HG02885 (cell line): Measurements from ENCODE around the gene NEDD4L.

Source experiments
- ATAC-seq: cut with Tn5 transposase; IDR thresholded peaks from one replicate; pipeline ENCODE4 v1.9.1; 2021; ENCODE audit warnings: mild to moderate bottlenecking; ENCODE audit not compliant: unreplicated experiment, poor library complexity

Gene NEDD4L

DNA sequence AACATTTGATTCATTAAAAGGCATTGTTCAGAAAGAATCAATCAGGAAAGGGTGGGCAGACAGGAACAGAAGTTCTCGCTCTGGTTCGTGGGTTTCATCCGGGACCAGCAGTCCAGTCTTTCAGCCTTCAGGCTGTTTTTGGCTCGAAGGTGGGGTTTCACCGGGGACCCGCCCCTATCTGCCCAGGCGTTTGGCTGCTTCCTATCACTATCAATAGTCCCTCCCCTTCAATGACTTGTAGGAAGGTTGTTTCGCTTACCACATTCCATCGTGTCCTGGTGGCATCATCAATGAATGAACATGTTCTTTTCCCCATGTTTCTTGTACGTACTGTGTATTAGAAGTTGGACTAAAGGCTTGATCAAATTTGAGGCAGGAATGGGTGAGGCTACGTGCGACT, 130.3 kb downstream of the NEDD4L start:
- ATAC-seq = no peak

DNA sequence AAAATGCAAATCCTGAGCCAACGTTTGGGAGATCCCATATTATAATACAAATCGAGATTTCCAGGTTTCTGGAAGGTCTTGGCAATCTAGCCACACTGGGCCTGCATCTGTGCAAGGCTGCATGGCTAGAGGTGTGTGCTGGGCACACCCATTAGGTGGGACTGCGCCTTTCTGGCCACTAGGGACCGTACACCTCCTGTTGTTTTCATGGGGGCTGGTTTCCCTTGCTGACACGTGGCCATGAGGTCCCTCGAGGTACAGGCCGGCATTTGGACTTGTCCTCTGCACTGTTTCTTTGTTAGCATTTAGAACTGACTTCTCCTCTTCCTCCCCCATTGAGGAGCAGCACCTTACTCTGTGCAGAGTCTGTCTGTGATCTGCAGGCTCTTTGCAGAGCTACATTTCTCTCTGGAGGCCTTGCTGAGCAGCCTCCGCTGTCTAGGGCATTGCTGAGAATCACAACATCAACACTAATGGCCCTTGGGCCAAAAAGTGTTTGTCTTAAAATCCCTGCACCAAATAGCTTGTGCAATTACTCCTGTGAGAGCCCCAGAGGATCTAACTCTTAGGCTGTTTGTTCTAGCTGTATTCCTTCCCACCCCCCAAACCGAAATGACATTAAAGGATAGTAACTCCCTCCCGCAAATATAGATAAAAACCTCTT, 131.2 kb downstream of the NEDD4L start:
- ATAC-seq = no peak

DNA sequence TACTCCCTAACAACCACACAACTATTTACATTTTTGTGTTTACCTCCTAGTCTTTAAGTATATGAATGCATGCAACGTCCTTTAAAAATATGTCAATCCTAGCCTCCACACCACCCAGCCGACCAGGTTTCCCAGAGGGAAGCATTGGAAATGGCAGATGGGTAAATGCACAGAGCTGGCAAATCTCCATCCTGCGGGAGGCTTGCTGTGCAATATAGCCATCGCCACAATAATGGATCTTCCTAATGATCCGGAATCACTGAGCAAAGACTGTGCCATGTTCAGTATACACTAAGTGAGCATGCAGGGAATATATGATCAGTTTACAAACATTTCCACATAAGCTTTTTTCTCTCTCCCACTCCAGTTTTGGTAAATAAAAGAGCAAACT, 131.8 kb downstream of the NEDD4L start:
- ATAC-seq = no peak

DNA sequence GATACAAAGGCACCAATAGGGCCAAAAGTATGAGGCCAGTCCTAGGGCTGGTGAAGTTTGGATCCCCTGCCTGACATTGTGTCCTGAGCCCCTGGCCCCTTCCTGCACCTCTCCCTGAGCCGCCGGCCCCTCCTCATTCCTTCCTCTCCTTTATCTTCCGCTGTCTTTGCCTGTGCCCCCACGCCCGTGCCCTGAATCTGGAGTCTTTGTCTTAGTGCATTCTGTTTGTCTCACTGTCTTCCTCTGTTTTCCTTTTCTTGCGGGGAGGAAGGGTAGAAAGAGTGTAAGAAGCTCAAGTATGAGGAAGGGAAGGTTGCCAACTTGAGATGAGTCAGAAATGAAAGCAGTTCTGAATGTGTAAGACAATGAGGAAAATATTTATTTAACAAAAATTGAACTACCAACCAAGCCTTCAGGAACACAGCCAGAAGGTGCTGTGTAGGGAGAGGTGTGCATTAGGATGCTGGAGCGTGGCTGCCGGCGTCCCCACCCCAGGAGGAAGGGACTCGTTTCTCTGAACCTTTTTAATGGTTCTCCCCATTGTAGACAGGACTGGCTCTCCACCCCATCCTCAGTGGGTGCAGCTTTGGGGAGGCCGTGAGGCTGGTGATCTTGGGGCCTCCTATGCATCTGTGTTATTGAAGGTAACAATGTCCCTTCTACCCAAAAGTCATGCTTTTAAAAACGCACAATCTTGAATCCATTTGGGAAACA, 133.1 kb downstream of the NEDD4L start:
- ATAC-seq = no peak

DNA sequence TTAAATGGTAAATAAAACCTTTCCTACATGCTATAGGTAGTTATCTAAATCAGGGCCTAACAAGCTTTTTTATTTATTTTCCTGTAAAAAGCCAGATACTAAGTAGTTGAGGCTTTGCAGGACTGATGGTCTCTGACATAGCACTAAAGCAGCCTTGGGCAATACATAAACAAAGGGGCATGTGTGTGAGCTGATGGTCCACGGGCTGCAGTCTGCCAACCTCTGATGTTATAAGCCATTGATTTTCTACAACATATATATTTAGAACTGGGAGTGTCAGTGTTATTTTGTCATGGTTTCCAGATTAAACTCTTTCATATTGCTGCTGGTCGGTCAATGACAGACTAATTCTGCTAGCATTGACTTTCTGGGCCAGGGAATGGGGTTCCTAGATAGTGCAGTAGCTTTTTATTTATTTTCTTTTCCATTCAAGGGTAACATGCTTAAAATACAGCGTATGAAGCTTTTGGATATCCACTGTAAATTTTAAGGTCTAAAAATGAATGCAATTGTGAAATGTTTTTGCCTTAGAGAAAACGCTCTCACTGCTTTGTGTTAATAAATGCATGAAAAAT, 134.0 kb downstream of the NEDD4L start:
- ATAC-seq = no peak

DNA sequence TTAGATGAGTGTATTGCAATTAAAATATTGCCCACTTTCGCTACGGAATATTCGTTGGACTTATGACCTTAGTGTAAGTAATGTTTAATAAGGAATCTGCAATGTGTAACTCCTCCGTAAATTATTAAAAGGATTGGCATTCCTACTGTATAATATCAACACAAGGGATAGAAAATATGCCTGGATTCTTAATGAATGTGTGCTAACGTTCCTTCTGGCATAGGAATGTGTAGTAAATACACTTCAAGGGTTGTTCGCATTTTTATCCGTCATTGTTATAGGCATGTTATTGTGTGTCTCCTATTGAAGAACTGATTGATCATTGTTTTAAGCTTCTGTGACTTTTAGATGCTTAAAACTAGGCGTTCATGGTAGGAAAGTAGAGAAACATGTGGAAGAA, 134.5 kb downstream of the NEDD4L start:
- ATAC-seq = no peak

DNA sequence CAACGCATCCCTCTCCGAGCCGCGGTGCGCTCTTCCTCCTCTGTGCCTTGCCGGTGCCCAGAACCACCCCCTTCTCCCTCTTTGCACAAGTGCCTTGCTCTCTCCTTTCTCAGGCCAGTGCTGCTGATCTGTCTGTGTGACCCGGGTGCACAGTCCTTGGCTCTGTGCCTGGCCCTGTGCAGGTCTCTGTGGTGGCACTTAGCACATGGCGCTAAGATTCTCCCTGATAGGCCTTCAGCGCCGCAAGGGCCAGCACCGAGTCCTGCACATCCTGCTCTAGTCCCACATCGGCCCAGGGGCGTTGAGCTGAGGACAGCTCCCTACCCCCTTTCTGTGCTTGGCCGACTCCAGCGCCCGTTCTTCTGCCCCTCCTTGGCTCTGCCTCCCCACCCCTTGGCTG, 136.1 kb downstream of the NEDD4L start:
- no peak for ATAC-seq

DNA sequence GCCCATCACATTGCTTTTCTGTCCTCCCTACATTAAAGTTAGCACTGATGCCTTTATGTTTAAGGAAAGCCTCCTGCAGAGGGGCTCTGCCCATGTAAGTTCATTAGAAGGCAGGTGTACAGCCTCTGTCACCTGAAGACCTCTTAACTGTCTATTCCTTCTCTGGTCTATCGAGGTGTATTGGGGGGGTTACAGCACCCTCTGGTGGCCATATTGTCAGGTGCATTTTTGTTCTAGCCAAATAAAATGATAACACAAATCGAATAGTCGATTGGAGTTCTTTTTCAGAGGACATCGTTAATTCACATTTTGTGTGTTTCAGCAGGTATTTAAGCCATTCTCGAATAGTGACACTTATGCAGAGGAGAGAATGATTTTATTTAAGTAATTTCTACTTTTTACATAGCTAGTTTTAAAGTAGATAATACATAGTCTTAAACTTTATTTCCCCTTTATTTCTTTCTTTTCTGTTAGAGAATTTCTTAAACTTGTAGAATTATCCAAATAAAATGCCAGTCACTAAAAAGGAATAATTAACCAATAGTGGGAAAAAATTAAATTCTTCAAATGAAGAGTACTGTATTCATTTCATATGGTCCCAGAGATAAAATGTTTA, 136.8 kb downstream of the NEDD4L start:
- ATAC-seq = peak; percentile 54

DNA sequence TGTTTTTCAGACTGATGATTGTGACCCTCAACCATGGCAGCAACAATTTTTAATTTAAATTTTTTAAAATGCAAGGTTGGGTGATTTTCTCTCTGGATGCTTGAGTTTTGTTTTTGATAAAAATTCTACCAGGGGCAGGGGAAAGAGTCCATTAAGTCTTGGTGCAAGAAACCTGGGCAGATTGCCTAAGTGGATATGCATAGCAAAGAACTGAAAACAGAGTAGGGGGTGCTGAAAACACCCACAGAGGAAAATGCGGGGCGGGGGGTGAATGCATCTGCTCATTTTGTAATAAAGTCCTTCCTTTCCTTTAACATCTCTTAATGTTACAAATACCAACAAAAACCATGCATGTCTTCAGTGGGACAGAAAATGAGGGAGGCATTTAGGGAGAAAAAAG, 138.0 kb downstream of the NEDD4L start:
- no peak for ATAC-seq

DNA sequence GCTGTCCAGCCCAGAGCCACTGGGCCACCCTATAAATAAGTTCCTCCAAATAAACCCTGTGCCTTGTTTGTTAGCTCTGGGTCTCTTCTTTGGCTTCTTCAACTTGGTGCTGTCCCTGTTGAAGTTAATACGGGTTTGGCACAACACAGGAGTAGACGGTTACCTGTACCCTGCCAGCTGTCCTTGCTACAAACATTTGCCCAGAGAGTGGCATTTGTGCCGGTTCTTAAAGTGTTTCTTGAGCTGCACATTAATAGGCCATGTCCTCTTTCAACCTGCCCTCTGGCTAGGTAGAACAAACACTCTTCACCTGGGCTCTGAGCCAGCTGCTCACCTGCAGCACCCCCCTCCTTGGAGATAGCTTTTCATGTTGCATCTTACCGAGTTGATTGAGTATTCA, 139.2 kb downstream of the NEDD4L start:
- no peak for ATAC-seq

DNA sequence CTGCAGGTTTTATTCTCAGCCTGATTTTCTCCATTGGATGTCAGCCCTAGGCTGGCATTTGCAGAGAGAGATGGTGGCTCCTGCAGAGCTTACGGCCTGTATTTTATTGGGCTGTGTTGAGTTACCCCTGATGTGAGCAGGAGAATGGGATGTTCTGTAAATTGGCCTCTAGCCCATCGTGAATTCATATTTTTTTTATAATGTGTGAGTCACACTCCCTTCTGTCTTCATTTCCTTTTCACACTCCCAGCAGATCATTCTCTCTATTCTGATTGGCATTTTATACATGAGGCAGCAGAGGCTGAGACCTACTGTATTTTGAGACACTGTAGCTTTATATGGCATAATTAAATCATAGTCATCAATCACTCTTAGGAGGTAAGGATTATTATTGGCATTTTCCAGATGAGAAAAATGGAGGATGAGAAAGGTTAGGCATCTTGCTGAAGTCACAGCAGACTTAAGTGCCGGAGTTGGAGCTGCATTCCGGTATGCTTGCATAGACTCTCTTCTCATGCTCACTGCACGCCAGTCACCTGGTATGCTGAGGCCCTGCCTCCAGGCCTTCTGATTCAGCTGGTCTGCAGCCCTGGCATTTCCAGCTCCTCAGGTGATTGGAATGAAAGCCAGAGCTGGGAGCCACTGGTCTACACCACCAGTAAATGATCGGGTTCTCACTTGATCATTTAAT, 142.4 kb downstream of the NEDD4L start:
- no peak for ATAC-seq

DNA sequence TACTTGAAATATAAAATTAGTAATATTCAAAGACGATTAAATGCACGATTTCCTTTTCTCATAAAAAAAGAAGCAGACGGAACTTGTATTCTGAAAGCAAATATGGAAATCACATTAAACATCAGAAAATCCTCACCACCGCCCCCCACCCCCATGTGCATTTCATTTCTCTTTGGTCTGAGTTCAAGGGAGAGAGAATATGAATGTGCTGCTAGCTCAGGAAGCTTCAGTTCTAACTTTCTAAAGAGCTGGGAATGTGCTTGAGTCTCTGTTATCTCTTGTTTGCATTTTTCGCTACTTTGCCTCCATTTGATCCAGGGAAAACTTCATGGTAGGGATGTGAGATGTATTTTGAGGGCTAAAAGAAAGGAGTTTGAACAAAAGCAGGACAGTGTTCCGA, 143.6 kb downstream of the NEDD4L start:
- no peak for ATAC-seq

DNA sequence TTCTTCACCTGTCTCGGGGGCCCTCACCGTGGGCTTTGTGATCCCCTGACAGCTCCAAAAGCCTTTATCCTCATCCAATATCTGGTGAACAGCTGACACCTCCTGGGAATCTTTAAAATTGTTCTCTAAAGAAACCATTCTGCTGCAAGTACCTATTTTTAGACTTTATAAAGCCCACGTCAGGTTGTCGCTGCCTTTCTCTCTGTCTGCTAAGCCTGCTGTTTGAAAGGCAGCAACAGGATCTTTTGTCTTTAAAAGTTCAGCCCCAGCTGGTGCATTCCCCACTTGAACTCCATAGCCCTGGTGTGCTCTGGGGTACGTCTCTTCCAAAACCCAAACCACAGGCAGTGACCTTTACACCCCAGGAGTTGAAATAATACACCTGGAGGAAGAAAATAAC, 145.0 kb downstream of the NEDD4L start:
- ATAC-seq = no peak

DNA sequence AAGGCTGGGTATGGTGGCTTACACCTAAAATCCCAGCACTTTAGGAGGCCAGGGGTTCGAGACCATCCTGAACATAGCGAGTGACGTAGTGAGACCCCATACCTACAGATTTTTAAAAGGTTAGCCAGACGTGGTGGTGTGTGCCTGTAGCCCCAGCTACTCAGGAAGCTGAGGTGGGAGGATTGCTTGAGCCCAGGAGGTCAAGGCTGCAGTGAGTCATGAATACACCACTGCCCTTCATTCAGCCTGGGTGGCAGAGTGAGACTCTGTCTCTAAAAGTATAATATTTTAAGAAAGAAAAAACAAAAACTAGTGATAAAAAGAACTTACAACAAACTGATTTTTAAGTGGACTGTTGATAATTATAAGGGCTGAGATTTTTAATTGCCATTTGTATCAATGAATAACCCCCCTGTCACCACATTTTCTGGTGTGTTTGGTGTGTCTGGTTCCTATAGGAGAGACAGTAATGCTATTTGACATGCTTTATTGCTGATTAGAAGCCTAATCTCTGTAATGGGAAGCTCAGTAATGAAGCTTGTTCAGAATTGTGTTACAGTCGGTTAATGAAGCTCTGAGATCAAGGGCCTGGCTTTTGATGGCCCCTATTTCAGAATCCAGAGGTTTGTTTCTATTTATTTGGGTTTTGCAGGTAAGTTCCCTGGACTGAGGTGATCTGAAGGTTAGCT, 147.0 kb downstream of the NEDD4L start:
- ATAC-seq = no peak

DNA sequence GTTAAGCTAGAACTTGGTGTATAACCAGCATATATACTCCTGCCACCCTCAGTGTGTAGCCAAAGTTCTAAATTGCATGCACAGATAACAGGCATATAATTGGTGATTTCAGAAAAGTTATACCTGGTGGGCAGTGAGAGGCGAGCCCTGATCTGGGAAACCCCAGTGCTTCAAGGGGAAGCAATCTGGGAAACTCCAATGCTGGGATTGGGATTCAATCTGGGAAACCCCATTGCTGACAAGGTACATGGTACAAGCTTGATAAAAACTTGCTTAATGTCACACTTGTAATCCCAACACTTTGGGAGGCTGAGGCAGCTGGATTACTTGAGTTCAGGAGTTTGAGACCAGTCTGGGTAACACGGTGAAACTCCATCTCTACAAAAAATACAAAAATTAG, 147.6 kb downstream of the NEDD4L start:
- ATAC-seq = no peak

DNA sequence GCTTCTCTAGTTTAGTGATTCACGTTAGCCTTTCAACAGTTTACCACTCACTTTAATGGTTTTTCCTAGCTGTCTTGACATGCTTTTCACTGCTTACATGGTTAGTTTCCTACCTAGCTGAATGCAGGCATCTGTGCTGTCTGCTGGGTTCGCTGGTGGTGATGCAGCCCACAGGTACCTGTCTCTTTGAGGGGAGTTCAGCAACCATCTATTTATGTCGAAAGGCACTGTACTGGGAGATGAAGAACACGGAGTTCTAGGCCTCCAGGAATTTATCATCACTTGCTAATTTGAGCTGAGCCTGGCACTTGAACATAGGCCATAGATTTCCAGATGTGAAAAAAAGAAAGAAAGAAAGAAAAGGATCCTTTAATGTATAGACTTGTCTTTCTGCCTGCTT, 148.5 kb downstream of the NEDD4L start:
- ATAC-seq = no peak

DNA sequence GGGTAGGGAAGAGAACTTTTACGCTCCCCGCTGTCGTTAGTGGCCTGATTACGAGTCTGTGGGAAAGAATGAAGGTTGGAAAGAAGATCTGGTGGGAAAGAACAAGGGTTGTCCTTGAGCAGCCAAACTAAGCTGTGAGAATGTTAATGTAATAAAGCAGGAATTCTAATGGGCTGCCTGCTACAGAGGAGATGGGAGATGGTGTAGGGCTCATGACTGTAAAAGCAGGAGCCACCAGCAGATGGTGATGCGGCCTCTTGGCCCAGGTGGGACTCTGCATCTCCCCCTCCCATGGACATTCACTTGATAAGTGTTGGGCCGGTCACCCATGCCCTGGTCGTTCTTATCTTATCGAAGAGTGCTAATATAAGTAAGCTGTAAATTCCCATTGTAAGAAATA, 150.0 kb downstream of the NEDD4L start:
- no peak for ATAC-seq

DNA sequence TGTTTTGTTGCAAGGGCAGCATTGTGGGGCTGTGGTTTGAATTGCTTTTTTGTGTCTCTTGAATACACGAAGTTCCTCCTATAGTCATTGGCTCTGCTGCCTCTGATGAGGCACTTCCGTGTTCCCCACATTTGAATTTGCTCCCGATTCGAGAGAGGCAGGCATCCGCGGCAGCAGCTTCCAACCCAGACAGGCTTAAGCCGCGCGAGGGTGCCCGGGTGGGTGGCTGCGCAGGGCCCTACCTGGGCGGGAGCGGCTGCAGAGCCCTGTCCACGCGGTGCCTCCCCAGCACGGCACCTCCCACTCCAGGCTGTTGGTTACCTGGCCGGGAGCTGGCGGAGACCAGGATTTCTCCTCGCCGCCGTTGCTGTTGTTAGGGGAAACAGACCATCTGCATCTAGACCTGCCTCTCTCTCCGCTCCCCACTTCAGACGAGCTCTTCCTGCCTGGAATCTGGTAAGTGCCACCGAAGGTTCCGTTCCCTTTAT, 151.3 kb downstream of the NEDD4L start:
- no peak for ATAC-seq

DNA sequence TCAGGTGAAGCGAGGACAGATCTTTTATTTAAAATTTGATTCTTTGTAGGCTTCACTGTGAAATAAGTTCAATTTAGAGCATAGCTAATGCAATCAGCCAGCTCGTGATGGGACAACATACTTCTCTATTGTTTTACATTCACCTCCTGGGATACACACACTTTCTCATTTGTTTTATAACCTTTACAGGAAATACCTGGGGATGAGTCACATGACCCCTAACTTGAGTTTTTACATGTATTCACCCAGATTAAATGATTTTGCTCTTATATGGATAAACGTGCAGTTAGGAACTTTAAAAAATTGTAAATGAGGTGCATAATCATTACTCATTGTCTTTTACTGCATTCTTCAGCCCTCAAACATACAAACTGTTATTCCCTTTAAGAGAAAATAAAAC, 152.1 kb downstream of the NEDD4L start:
- no peak for ATAC-seq
